HepG2 (cell line): ENCODE measurements around the gene PKD2L1. TPM values are rescaled to one million over a fixed set of nuclear protein-coding genes. Genes with fewer than 3 reads are reported as not detected.

Experiments used
- ATAC-seq: fragments of 200-7000 bp; cut with Tn5 transposase; 3 replicates; pipeline ENCODE4 v1.9.1; 2020; ENCODE audit warnings: mild to moderate bottlenecking, moderate library complexity
- BruUV-seq: library from RNA; stranded (reverse); fragments of 400-500 nt; replicated peaks from 2 replicates; lab custom pipeline; 2021; lab: Mats Ljungman, UMichigan
- CTCF ChIA-PET: fragments of 300-600 bp; formaldehyde crosslinking; extraction: SDS; loops from one replicate; lab custom pipeline; 2021; ENCODE audit warnings: low total read pairs, inconsistent platforms, low intra/inter-chr PET ratio; lab: Yijun Ruan, JAX
- POLR2A ChIA-PET: fragments of 350-600 bp; sonication (Branson Sonifier 250); formaldehyde crosslinking; loops from one replicate; lab custom pipeline; 2020; ENCODE audit warnings: antibody characterized with exemption, inconsistent platforms; lab: Yijun Ruan, JAX
- DNase-seq: peaks from one replicate; pipeline ENCODE4 v3.0.0-alpha.2; 2015; ENCODE audit warnings: low spot score
- FAIRE-seq: peaks from 3 replicates; lab custom pipeline; 2011; peaks lifted over from hg19 to GRCh38; lab: Jason Lieb, UNC
- H2AFZ ChIP-seq: one replicate; pipeline ENCODE4 v1.6.1; 2011; ENCODE audit warnings: low read length, inconsistent platforms
- H3K27ac ChIP-seq: fragments of 300-600 bp; 3 replicates; pipeline ENCODE4 v1.8.0; 2011; ENCODE audit warnings: mixed run types, mild to moderate bottlenecking, mixed read lengths, low read length, inconsistent platforms; ENCODE audit not compliant: insufficient read depth; ENCODE audit errors: extremely low read length
- H3K27me3 ChIP-seq, 2 experiments: fragments of 200-600 bp in 1 of 2; 2 replicates in 1 of 2; 3 replicates in 1 of 2; pipeline versions ENCODE4 v1.6.0 to v1.8.0; 2011; ENCODE audit warnings: low read length in 2 of 2, mild to moderate bottlenecking in 2 of 2, moderate library complexity in 2 of 2, inconsistent platforms in 1 of 2; ENCODE audit not compliant: insufficient read depth in 2 of 2, control insufficient read depth in 1 of 2
- H3K36me3 ChIP-seq, 2 experiments: fragments of 200-600 bp in 1 of 2; replicated peaks in 1 of 2; 2 replicates in 1 of 2; 3 replicates in 1 of 2; pipeline versions ENCODE4 v1.5.1 to v1.8.0; 2011; ENCODE audit warnings: low read length in 2 of 2, inconsistent platforms in 1 of 2; ENCODE audit not compliant: insufficient read depth in 2 of 2, control insufficient read depth in 1 of 2
- H3K4me1 ChIP-seq: 2 replicates; pipeline ENCODE4 v1.5.1; 2012; ENCODE audit warnings: low read length, inconsistent platforms; ENCODE audit not compliant: insufficient read depth
- H3K4me2 ChIP-seq: 2 replicates; pipeline ENCODE4 v1.6.0; 2011; ENCODE audit warnings: low read depth, low read length, inconsistent platforms
- H3K4me3 ChIP-seq, 3 experiments: fragments of 200-600 bp in 1 of 3; sonication (generic), shearing (Covaris generic) in 1 of 3; replicated peaks in 1 of 3; 2 replicates each; pipeline ENCODE4 v1.5.1; 2011 to 2016; ENCODE audit warnings: low read length in 3 of 3, inconsistent platforms in 2 of 3, low read depth in 2 of 3, mild to moderate bottlenecking in 2 of 3, control low read depth in 1 of 3, mixed read lengths in 1 of 3; ENCODE audit not compliant: insufficient read depth in 1 of 3
- H3K79me2 ChIP-seq: one replicate; pipeline ENCODE4 v1.6.1; 2011; ENCODE audit warnings: low read length, inconsistent platforms; ENCODE audit not compliant: insufficient read depth
- H3K9ac ChIP-seq: 2 replicates; pipeline ENCODE4 v1.6.0; 2011; ENCODE audit warnings: mild to moderate bottlenecking, low read depth, low read length, inconsistent platforms; ENCODE audit not compliant: insufficient read depth
- H3K9me3 ChIP-seq: 2 replicates; pipeline ENCODE4 v1.5.1; 2012; ENCODE audit warnings: mild to moderate bottlenecking, low read length
- H4K20me1 ChIP-seq: 2 replicates; pipeline ENCODE4 v1.6.0; 2011; ENCODE audit warnings: inconsistent platforms, mild to moderate bottlenecking, low read length, moderate library complexity; ENCODE audit not compliant: insufficient read depth
- AKNA ChIP-seq: sonication (generic); formaldehyde crosslinking; IDR thresholded peaks from 2 replicates; pipeline ENCODE4 v1.4.0; 2020; ENCODE audit warnings: missing genetic modification reagents, borderline replicate concordance
- HBP1 ChIP-seq: IDR thresholded peaks from 2 replicates; pipeline ENCODE4 v1.6.1; 2016; ENCODE audit warnings: low read depth, control low read depth
- NCOR1 ChIP-seq: fragments of 200-600 bp; sonication (generic); IDR thresholded peaks from 2 replicates; pipeline ENCODE4 v1.7.0; 2017; ENCODE audit warnings: antibody characterized with exemption, low read length, borderline replicate concordance
- SMYD3 ChIP-seq: sonication (generic); formaldehyde crosslinking; IDR thresholded peaks from 2 replicates; pipeline ENCODE4 v1.8.1; 2023; ENCODE audit warnings: mild to moderate bottlenecking, missing genetic modification reagents
- TAF1 ChIP-seq: sonication (generic); formaldehyde crosslinking; IDR thresholded peaks from 2 replicates; pipeline ENCODE4 v1.4.0; 2020; ENCODE audit warnings: missing genetic modification reagents
- ZNF567 ChIP-seq: sonication (generic); formaldehyde crosslinking; IDR thresholded peaks from 2 replicates; pipeline ENCODE4 v1.8.1; 2023; ENCODE audit warnings: mild to moderate bottlenecking, missing genetic modification reagents, borderline replicate concordance
- ZNF644 ChIP-seq: IDR thresholded peaks from 2 replicates; pipeline ENCODE4 v1.6.1; 2016; ENCODE audit warnings: low read depth
- ZNF761 ChIP-seq: sonication (generic); formaldehyde crosslinking; conservative IDR thresholded peaks from 2 replicates; pipeline ENCODE4 v1.4.0; 2020; ENCODE audit warnings: mild to moderate bottlenecking, missing genetic modification reagents
- ZNF782 ChIP-seq: sonication (generic); formaldehyde crosslinking; IDR thresholded peaks from 2 replicates; pipeline ENCODE4 v1.4.0; 2020; ENCODE audit warnings: missing genetic modification reagents, mild to moderate bottlenecking, borderline replicate concordance
- WGBS: methylation state at CpG from one replicate; pipeline ENCODE4 v1.1.6; 2017; ENCODE audit warnings: low lambda C conversion rate; 5-methylcytosine and 5-hydroxymethylcytosine counted together
- in situ Hi-C: cut with HindIII; loops from 2 replicates; pipeline ENCODE4 v1.10.0; 2017; ENCODE audit warnings: low pct_unique_long_range_greater_than_20kb; ENCODE audit not compliant: extremely low pct_ligation_motif_present
- intact Hi-C: fragments of 100-400 bp; cut with micrococcal nuclease; formaldehyde crosslinking; loops from one replicate; pipeline ENCODE4 v1.10.0; 2022; ENCODE audit not compliant: unreplicated experiment
- polyA plus RNA-seq, 8 experiments: library from polyadenylated mRNA; depleted of rRNA in 3 of 8; stranded (reverse) in 7 of 8; unstranded in 1 of 8; fragments of >200 nt; fragmentation: Illumina TruSeq in 4 of 8; extraction: Trizol in 4 of 8; gene quantifications; 2 replicates each; pipeline versions ENCODE4 v1.2.1 to v1.2.3, GENCODE V29; 2011 to 2016; ENCODE audit warnings: low read depth in 4 of 8, missing spikeins in 1 of 8, mixed read lengths in 1 of 8; ENCODE audit not compliant: insufficient read depth in 1 of 8
- total RNA-seq, 5 experiments: library from RNA; depleted of rRNA; stranded (reverse); fragments of >200 nt; fragmentation: Illumina TruSeq; extraction: Trizol; gene quantifications; 2 replicates each; pipeline ENCODE4 v1.2.3, GENCODE V29; 2016; ENCODE audit warnings: low read depth in 1 of 5
- TF ChIP-seq, protein P1 (sequence below): sonication (generic); formaldehyde crosslinking; conservative IDR thresholded peaks from 2 replicates; pipeline ENCODE4 v1.5.0; 2020; ENCODE audit warnings: missing genetic modification reagents
- TF ChIP-seq, protein P2 (sequence below): sonication (generic); formaldehyde crosslinking; IDR thresholded peaks from 2 replicates; pipeline ENCODE4 v1.5.1; 2020; ENCODE audit warnings: missing genetic modification reagents, mild to moderate bottlenecking, borderline replicate concordance

PKD2L1 gene
- total and polyA plus RNA-seq, 2 of the 13 experiments (the other 11 are each of a cell fraction or from before 2014, with no cell fraction given): 0.07 to 0.15 TPM

DNA sequence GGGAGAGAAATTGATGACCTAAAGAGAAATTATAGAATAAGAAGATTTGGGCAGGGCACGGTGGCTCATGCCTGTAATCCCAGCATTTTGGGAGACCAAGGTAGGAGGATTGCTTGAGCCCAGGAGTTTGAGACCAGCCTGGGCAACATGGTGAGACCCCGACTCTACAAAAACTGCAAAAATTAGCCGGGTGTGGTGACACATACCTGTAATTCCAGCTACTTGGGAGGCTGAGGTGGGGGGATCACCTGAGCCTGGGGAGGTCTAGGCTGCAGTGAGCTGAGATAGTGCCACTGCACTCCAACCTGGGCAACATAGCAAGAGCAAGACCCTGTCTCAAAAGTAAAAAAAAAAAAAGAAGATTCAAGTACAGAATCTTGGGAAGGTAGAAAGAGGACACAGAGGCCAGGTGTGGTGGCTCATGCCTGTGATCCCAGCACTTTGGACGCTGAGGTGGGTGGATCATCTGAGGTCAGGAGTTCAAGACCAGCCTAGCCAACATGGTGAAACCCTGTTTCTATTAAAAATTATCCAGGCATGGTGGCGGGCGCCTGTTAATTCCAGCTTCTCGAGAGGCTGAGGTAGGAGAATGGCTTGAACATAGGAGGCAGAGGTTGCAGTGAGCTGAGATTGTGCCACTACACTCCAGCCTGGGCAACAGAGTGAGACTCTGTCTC, 44.8 kb upstream of the PKD2L1 start (continued):
- 0 out of 2 replicates have a peak, but pooled peaks have one; percentile 36 for TF ChIP-seq AKNA
- peak; percentile 2; the same call in 1 of the 2 replicates for TF ChIP-seq TAF1 (CRISPR knock-in tag)

GRCh38 chr10:100374200-100374655, 44.2 kb upstream of the PKD2L1 start:
- Histone ChIP-seq H3K9me3 (no peaks in the 10 kb centered on the region), H3K4me1 (peaks cover 44% of the 10 kb centered on the region), H4K20me1 (no peaks in the 10 kb centered on the region; the same call in 1 of the 2 replicates), H3K4me2 (peak overlapping the region; percentile 84), H3K9ac (peak overlapping the region; percentile 97), H3K27me3 (peaks cover 0 to 4% of the 10 kb centered on the region in 2 experiments; a peak in 1 of 5 replicates), H3K4me3 (peak overlapping the region; percentile 64 to 82 (median 74)), H3K36me3 (no peaks in the 10 kb centered on the region), H2AFZ (no peak overlapping the region), H3K79me2 (peaks cover 30% of the 10 kb centered on the region), H3K27ac (peak overlapping the region; percentile 100)
- ChIA-PET POLR2A (interaction anchor here (1.2 to 6.4 kb wide), 8 partner anchors 12 to 87 kb away, joined by 5 to 287 read pairs (median 6); partner anchors contain the start of gene SCD), CTCF (interaction anchor here (1.6 kb wide), 1 partner anchor 60 kb away, joined by 3 read pairs; no protein-coding TSS in a partner anchor)
- in situ Hi-C loops (no loop called here), intact Hi-C loops (loop anchor here (1.0 to 10.0 kb wide), 2 partner anchors 15 to 51 kb away; no protein-coding TSS in a partner anchor)
- DNase-seq (no peak), ATAC-seq (peak; percentile 12), FAIRE-seq (no peak)
- WGBS: 0% methylated on average over 3 of the region's 3 CpGs
- no TSS peak for BruUV-seq
- TF ChIP-seq ZNF782 (CRISPR knock-in tag) (no peak), SMYD3 (CRISPR knock-in tag) (no peak), ZNF761 (CRISPR knock-in tag) (no peak), HBP1 (CRISPR knock-in tag) (peak; percentile 78), ZNF567 (CRISPR knock-in tag) (no peak), NCOR1 (no peak), ZNF644 (CRISPR knock-in tag) (no peak)
- TF ChIP-seq, protein P1, sequence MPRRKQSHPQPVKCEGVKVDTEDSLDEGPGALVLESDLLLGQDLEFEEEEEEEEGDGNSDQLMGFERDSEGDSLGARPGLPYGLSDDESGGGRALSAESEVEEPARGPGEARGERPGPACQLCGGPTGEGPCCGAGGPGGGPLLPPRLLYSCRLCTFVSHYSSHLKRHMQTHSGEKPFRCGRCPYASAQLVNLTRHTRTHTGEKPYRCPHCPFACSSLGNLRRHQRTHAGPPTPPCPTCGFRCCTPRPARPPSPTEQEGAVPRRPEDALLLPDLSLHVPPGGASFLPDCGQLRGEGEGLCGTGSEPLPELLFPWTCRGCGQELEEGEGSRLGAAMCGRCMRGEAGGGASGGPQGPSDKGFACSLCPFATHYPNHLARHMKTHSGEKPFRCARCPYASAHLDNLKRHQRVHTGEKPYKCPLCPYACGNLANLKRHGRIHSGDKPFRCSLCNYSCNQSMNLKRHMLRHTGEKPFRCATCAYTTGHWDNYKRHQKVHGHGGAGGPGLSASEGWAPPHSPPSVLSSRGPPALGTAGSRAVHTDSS (CRISPR knock-in tag): no peak
- TF ChIP-seq, protein P2, sequence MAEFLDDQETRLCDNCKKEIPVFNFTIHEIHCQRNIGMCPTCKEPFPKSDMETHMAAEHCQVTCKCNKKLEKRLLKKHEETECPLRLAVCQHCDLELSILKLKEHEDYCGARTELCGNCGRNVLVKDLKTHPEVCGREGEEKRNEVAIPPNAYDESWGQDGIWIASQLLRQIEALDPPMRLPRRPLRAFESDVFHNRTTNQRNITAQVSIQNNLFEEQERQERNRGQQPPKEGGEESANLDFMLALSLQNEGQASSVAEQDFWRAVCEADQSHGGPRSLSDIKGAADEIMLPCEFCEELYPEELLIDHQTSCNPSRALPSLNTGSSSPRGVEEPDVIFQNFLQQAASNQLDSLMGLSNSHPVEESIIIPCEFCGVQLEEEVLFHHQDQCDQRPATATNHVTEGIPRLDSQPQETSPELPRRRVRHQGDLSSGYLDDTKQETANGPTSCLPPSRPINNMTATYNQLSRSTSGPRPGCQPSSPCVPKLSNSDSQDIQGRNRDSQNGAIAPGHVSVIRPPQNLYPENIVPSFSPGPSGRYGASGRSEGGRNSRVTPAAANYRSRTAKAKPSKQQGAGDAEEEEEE (CRISPR knock-in tag): no peak
